SK-N-SH treated with all-trans-retinoic acid at 6 μM for 48 hours (cell line): ENCODE data around the gene ANKRD23.

ENCODE experiments used
- ATAC-seq: fragments of 200-7000 bp; cut with Tn5 transposase; 3 replicates; pipeline ENCODE4 v1.9.1; 2020; ENCODE audit warnings: mild to moderate bottlenecking, moderate library complexity
- ARNTL ChIP-seq: fragments of 450-650 bp; formaldehyde crosslinking; IDR thresholded peaks from 2 replicates; pipeline ENCODE4 v1.5.0; 2020; ENCODE audit warnings: low read depth, mild to moderate bottlenecking, moderate library complexity, borderline replicate concordance
- BACH2 ChIP-seq: fragments of 250-450 bp; sonication (Bioruptor Pico); IDR thresholded peaks from 2 replicates; pipeline ENCODE4 v1.9.0; 2021; ENCODE audit warnings: mild to moderate bottlenecking, borderline replicate concordance
- CREB5 ChIP-seq: fragments of 250-450 bp; sonication (Bioruptor Pico); IDR thresholded peaks from 2 replicates; pipeline ENCODE4 v1.5.1; 2020; ENCODE audit warnings: low read depth, mild to moderate bottlenecking, moderate library complexity
- CSDC2 ChIP-seq: fragments of 250-450 bp; sonication (Bioruptor Pico); IDR thresholded peaks from 2 replicates; pipeline ENCODE4 v1.5.0; 2020; ENCODE audit warnings: mild to moderate bottlenecking, moderate library complexity
- ESRRG ChIP-seq: fragments of 250-450 bp; sonication (Bioruptor Pico); IDR thresholded peaks from 2 replicates; pipeline ENCODE4 v1.6.1; 2021; ENCODE audit warnings: mild to moderate bottlenecking
- GLIS3 ChIP-seq: fragments of 250-450 bp; sonication (Bioruptor Pico); IDR thresholded peaks from 2 replicates; pipeline ENCODE4 v1.5.0; 2020; ENCODE audit warnings: mild to moderate bottlenecking, moderate library complexity
- ISL1 ChIP-seq: fragments of 250-450 bp; sonication (Bioruptor Pico); IDR thresholded peaks from 2 replicates; pipeline ENCODE4 v2.1.2; 2022; ENCODE audit warnings: mild to moderate bottlenecking, moderate library complexity
- OSR1 ChIP-seq: fragments of 250-450 bp; sonication (Bioruptor Pico); IDR thresholded peaks from 2 replicates; pipeline ENCODE4 v1.8.0; 2022; ENCODE audit warnings: moderate library complexity, mild to moderate bottlenecking, inconsistent platforms
- PATZ1 ChIP-seq: fragments of 250-450 bp; sonication (Bioruptor Pico); IDR thresholded peaks from 2 replicates; pipeline ENCODE4 v1.8.0; 2020; ENCODE audit warnings: mild to moderate bottlenecking, moderate library complexity, borderline replicate concordance
- PPARA ChIP-seq: fragments of 250-450 bp; sonication (Bioruptor Pico); IDR thresholded peaks from 2 replicates; pipeline ENCODE4 v1.5.0; 2020; ENCODE audit warnings: mild to moderate bottlenecking, borderline replicate concordance
- RARB ChIP-seq: fragments of 250-450 bp; sonication (Bioruptor Pico); IDR thresholded peaks from 2 replicates; pipeline ENCODE4 v1.8.0; 2021; ENCODE audit warnings: mild to moderate bottlenecking, moderate library complexity
- SNAI2 ChIP-seq: fragments of 250-450 bp; sonication (Bioruptor Pico); IDR thresholded peaks from 2 replicates; pipeline ENCODE4 v1.5.0; 2020; ENCODE audit warnings: mild to moderate bottlenecking, moderate library complexity
- TCF4 ChIP-seq: fragments of 250-450 bp; sonication (Bioruptor Pico); IDR thresholded peaks from 2 replicates; pipeline ENCODE4 v1.8.0; 2021; ENCODE audit warnings: mild to moderate bottlenecking, moderate library complexity, borderline replicate concordance
- TOX ChIP-seq: fragments of 250-450 bp; sonication (Bioruptor Pico); IDR thresholded peaks from 2 replicates; pipeline ENCODE4 v1.8.0; 2021; ENCODE audit warnings: mild to moderate bottlenecking, moderate library complexity, borderline replicate concordance
- ZC3H10 ChIP-seq: fragments of 250-450 bp; sonication (Bioruptor Pico); IDR thresholded peaks from 2 replicates; pipeline ENCODE4 v1.5.1; 2021; ENCODE audit warnings: mild to moderate bottlenecking, moderate library complexity
- ZFP3 ChIP-seq: fragments of 250-450 bp; sonication (Bioruptor Pico); IDR thresholded peaks from 2 replicates; pipeline ENCODE4 v1.5.0; 2020; ENCODE audit warnings: mild to moderate bottlenecking, moderate library complexity
- ZNF565 ChIP-seq: fragments of 450-650 bp; formaldehyde crosslinking; conservative IDR thresholded peaks from 2 replicates; pipeline ENCODE4 v1.5.0; 2020; ENCODE audit warnings: low read depth, mild to moderate bottlenecking, moderate library complexity
- ZNF70 ChIP-seq: fragments of 450-650 bp; formaldehyde crosslinking; IDR thresholded peaks from 2 replicates; pipeline ENCODE4 v1.5.0; 2020; ENCODE audit warnings: mild to moderate bottlenecking, moderate library complexity
- ZNF8 ChIP-seq: fragments of 450-650 bp; formaldehyde crosslinking; IDR thresholded peaks from 2 replicates; pipeline ENCODE4 v1.5.0; 2020; ENCODE audit warnings: mild to moderate bottlenecking, moderate library complexity
- TF ChIP-seq, protein P1 (sequence below): fragments of 250-450 bp; sonication (Bioruptor Pico); IDR thresholded peaks from 2 replicates; pipeline ENCODE4 v1.8.0; 2021; ENCODE audit warnings: low read depth, mild to moderate bottlenecking, moderate library complexity, borderline replicate concordance
- TF ChIP-seq, protein P2 (sequence below): fragments of 250-450 bp; sonication (Bioruptor Pico); IDR thresholded peaks from 2 replicates; pipeline ENCODE4 v1.5.0; 2020; ENCODE audit warnings: mild to moderate bottlenecking, moderate library complexity

The ANKRD23 gene

GRCh38 chr2:96878171-96878570, 34.4 kb upstream of the ANKRD23 start:
- TF ChIP-seq PATZ1 (no peak), SNAI2 (CRISPR knock-in tag) (no peak), BACH2 (no peak), RARB (no peak), ZNF8 (no peak), ZFP3 (no peak)
- TF ChIP-seq, all 23 proteins: peak for 0
- ATAC-seq: no peak

GRCh38 chr2:96877631-96878092, 33.8 kb upstream of the ANKRD23 start:
- TF ChIP-seq ZNF70: no peak
- TF ChIP-seq ZC3H10 (CRISPR knock-in tag): no peak
- TF ChIP-seq ESRRG (CRISPR knock-in tag): no peak
- no peak for TF ChIP-seq SNAI2 (CRISPR knock-in tag)
- no peak for TF ChIP-seq TOX (CRISPR knock-in tag)
- TF ChIP-seq GLIS3 (CRISPR knock-in tag): no peak
- TF ChIP-seq ZNF8: no peak
- no peak for TF ChIP-seq CREB5 (CRISPR knock-in tag)
- TF ChIP-seq ZNF565 (CRISPR knock-in tag): no peak
- TF ChIP-seq ZFP3: no peak
- TF ChIP-seq ISL1: no peak
- TF ChIP-seq PATZ1: no peak
- no peak for ATAC-seq

- no peak for ATAC-seq
- TF ChIP-seq GLIS3 (CRISPR knock-in tag): no peak
- no peak for TF ChIP-seq PPARA
- TF ChIP-seq BACH2: no peak
- no peak for TF ChIP-seq ZC3H10 (CRISPR knock-in tag)
- TF ChIP-seq ZNF70: no peak
- no peak for TF ChIP-seq ARNTL
- TF ChIP-seq CREB5 (CRISPR knock-in tag): no peak
- no peak for TF ChIP-seq SNAI2 (CRISPR knock-in tag)
- TF ChIP-seq, protein P1, sequence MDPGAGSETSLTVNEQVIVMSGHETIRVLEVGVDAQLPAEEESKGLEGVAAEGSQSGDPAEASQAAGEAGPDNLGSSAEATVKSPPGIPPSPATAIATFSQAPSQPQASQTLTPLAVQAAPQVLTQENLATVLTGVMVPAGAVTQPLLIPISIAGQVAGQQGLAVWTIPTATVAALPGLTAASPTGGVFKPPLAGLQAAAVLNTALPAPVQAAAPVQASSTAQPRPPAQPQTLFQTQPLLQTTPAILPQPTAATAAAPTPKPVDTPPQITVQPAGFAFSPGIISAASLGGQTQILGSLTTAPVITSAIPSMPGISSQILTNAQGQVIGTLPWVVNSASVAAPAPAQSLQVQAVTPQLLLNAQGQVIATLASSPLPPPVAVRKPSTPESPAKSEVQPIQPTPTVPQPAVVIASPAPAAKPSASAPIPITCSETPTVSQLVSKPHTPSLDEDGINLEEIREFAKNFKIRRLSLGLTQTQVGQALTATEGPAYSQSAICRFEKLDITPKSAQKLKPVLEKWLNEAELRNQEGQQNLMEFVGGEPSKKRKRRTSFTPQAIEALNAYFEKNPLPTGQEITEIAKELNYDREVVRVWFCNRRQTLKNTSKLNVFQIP: no peak
- TF ChIP-seq RARB: no peak
- no peak for TF ChIP-seq CSDC2
- no peak for TF ChIP-seq TCF4 (CRISPR knock-in tag)
- TF ChIP-seq OSR1 (CRISPR knock-in tag): no peak
- no peak for TF ChIP-seq ZNF565 (CRISPR knock-in tag)
- TF ChIP-seq PATZ1: no peak
- no peak for TF ChIP-seq ISL1
- no peak for TF ChIP-seq ZNF8
- TF ChIP-seq, protein P2, sequence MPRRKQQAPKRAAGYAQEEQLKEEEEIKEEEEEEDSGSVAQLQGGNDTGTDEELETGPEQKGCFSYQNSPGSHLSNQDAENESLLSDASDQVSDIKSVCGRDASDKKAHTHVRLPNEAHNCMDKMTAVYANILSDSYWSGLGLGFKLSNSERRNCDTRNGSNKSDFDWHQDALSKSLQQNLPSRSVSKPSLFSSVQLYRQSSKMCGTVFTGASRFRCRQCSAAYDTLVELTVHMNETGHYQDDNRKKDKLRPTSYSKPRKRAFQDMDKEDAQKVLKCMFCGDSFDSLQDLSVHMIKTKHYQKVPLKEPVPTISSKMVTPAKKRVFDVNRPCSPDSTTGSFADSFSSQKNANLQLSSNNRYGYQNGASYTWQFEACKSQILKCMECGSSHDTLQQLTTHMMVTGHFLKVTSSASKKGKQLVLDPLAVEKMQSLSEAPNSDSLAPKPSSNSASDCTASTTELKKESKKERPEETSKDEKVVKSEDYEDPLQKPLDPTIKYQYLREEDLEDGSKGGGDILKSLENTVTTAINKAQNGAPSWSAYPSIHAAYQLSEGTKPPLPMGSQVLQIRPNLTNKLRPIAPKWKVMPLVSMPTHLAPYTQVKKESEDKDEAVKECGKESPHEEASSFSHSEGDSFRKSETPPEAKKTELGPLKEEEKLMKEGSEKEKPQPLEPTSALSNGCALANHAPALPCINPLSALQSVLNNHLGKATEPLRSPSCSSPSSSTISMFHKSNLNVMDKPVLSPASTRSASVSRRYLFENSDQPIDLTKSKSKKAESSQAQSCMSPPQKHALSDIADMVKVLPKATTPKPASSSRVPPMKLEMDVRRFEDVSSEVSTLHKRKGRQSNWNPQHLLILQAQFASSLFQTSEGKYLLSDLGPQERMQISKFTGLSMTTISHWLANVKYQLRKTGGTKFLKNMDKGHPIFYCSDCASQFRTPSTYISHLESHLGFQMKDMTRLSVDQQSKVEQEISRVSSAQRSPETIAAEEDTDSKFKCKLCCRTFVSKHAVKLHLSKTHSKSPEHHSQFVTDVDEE: no peak
- TF ChIP-seq, all 23 proteins: peak for 0
These were observed 33.2 kb upstream of the ANKRD23 start for GRCh38 chr2:96877042-96877451.
